A549 (cell line): ENCODE results near the gene TDRD3. TPM values are rescaled to one million over a fixed set of nuclear protein-coding genes. Genes with fewer than 3 reads are reported as not detected.

Experiments
- ATAC-seq, 2 experiments: fragments of 200-7000 bp in 1 of 2; fragments of >200 bp in 1 of 2; cut with Nextera tagmentation in 1 of 2; cut with Tn5 transposase in 1 of 2; 3 replicates each; pipeline versions ENCODE4 v1.8.0 to v1.9.1; 2018 to 2020; ENCODE audit warnings: mild to moderate bottlenecking in 1 of 2, moderate library complexity in 1 of 2
- CTCF ChIA-PET: fragments of 300-600 bp; sonication (Branson Sonifier 250); formaldehyde crosslinking; extraction: SDS; loops from one replicate; lab custom pipeline; 2021; ENCODE audit warnings: antibody characterized with exemption, inconsistent platforms; lab: Yijun Ruan, JAX
- POLR2A ChIA-PET: fragments of 350-600 bp; formaldehyde crosslinking; extraction: SDS; loops from one replicate; lab custom pipeline; 2021; ENCODE audit warnings: antibody characterized with exemption, inconsistent platforms; lab: Yijun Ruan, JAX
- DNase-seq, 2 experiments: peaks; one replicate each; pipeline versions ENCODE4 v3.0.0 to v3.0.0-alpha.2; 2011 to 2016; ENCODE audit warnings: low read depth in 1 of 2, low spot score in 1 of 2
- FAIRE-seq: peaks from 2 replicates; lab custom pipeline; 2011; peaks lifted over from hg19 to GRCh38; lab: Jason Lieb, UNC
- H3K27ac ChIP-seq, 2 experiments: fragments of >200 bp; sonication (Bioruptor Twin); formaldehyde crosslinking; 3 replicates each; pipeline ENCODE4 v1.5.1; 2016 to 2017
- H3K4me1 ChIP-seq: fragments of >200 bp; sonication (Bioruptor Twin); formaldehyde crosslinking; 3 replicates; pipeline ENCODE4 v1.6.1; 2016
- H3K4me2 ChIP-seq: fragments of >200 bp; sonication (Bioruptor Twin); formaldehyde crosslinking; 3 replicates; pipeline ENCODE4 v1.6.1; 2016
- H3K4me3 ChIP-seq: fragments of >200 bp; sonication (Bioruptor Twin); formaldehyde crosslinking; 3 replicates; pipeline ENCODE4 v1.5.1; 2016
- H3K9me3 ChIP-seq: fragments of >200 bp; sonication (Bioruptor Twin); formaldehyde crosslinking; 3 replicates; pipeline ENCODE4 v1.6.1; 2016
- BHLHE40 ChIP-seq: IDR thresholded peaks from 2 replicates; pipeline ENCODE4 v1.6.1; 2012; ENCODE audit warnings: low read depth, low read length, inconsistent platforms
- CBX2 ChIP-seq: fragments of 200-600 bp; sonication (generic); IDR thresholded peaks from 2 replicates; pipeline ENCODE4 v1.6.1; 2016; ENCODE audit warnings: low read depth, mild to moderate bottlenecking, borderline replicate concordance
- CEBPB ChIP-seq, 2 experiments: fragments of >200 bp in 1 of 2; sonication (Bioruptor Twin) in 1 of 2; formaldehyde crosslinking in 1 of 2; IDR thresholded peaks; 2 replicates each; pipeline ENCODE4 v1.6.1; 2012 to 2016
- EP300 ChIP-seq, 2 experiments: fragments of >200 bp; sonication (Bioruptor Twin); formaldehyde crosslinking; IDR thresholded peaks; 2 replicates in 1 of 2; 3 replicates in 1 of 2; pipeline ENCODE4 v1.6.1; 2016 to 2017
- FOSB ChIP-seq: fragments of 250-450 bp; sonication (Bioruptor Pico); IDR thresholded peaks from 2 replicates; pipeline ENCODE4 v1.5.0; 2020; ENCODE audit warnings: mild to moderate bottlenecking, moderate library complexity
- GATA3 ChIP-seq: IDR thresholded peaks from 2 replicates; pipeline ENCODE4 v1.6.1; 2012; ENCODE audit warnings: borderline replicate concordance
- HDAC2 ChIP-seq: fragments of 200-600 bp; sonication (generic); IDR thresholded peaks from 2 replicates; pipeline ENCODE4 v1.6.1; 2016
- HOXB13 ChIP-seq: fragments of 250-450 bp; sonication (Bioruptor Pico); IDR thresholded peaks from 2 replicates; pipeline ENCODE4 v1.5.0; 2020; ENCODE audit warnings: low read depth, mild to moderate bottlenecking, moderate library complexity
- HOXB5 ChIP-seq: fragments of 250-450 bp; sonication (Bioruptor Pico); IDR thresholded peaks from 2 replicates; pipeline ENCODE4 v1.5.0; 2020; ENCODE audit warnings: mild to moderate bottlenecking, moderate library complexity
- MAFK ChIP-seq: fragments of 450-650 bp; IDR thresholded peaks from 2 replicates; pipeline ENCODE4 v1.6.1; 2014; ENCODE audit not compliant: partially characterized antibody
- MYC ChIP-seq: IDR thresholded peaks from 2 replicates; pipeline ENCODE4 v1.6.1; 2012; ENCODE audit warnings: mild to moderate bottlenecking, inconsistent platforms, low read length, improper control_type of control experiment, borderline replicate concordance
- NFE2L2 ChIP-seq: fragments of 150-350 bp; conservative IDR thresholded peaks from 2 replicates; pipeline ENCODE4 v1.6.1; 2014; ENCODE audit warnings: low read length
- NR3C1 ChIP-seq: fragments of >200 bp; sonication (Bioruptor Twin); formaldehyde crosslinking; IDR thresholded peaks from 3 replicates; pipeline ENCODE4 v1.6.1; 2017
- RFX5 ChIP-seq: fragments of 450-650 bp; IDR thresholded peaks from 2 replicates; pipeline ENCODE4 v1.7.1; 2014; ENCODE audit warnings: antibody characterized with exemption, mild to moderate bottlenecking, moderate library complexity
- RNF2 ChIP-seq: fragments of 200-600 bp; sonication (generic); IDR thresholded peaks from 2 replicates; pipeline ENCODE4 v1.6.1; 2016; ENCODE audit warnings: low read depth, mild to moderate bottlenecking, antibody characterized with exemption, moderate library complexity, borderline replicate concordance
- TFCP2L1 ChIP-seq: fragments of 250-450 bp; sonication (Bioruptor Pico); IDR thresholded peaks from 2 replicates; pipeline ENCODE4 v1.5.0; 2021; ENCODE audit warnings: mild to moderate bottlenecking
- ZFP36 ChIP-seq: fragments of 450-650 bp; IDR thresholded peaks from 2 replicates; pipeline ENCODE4 v1.6.1; 2014; ENCODE audit warnings: borderline replicate concordance; ENCODE audit not compliant: partially characterized antibody
- ZNF302 ChIP-seq: fragments of 250-450 bp; sonication (Bioruptor Pico); IDR thresholded peaks from 2 replicates; pipeline ENCODE4 v1.9.0; 2021; ENCODE audit warnings: inconsistent platforms, mild to moderate bottlenecking, moderate library complexity
- WGBS: methylation state at CpG from one replicate; pipeline ENCODE4 v1.1.6; 2017; ENCODE audit errors: missing lambda C conversion rate; 5-methylcytosine and 5-hydroxymethylcytosine counted together
- polyA plus RNA-seq, 4 experiments: library from polyadenylated mRNA; depleted of rRNA in 3 of 4; stranded (reverse); fragments of >200 nt; fragmentation: RNase III in 1 of 4; extraction: RNeasy Plus Mini Kit Qiagen cat#74134 plus additional on column Dnase treatment in 1 of 4; gene quantifications; 2 replicates in 3 of 4; 3 replicates in 1 of 4; pipeline ENCODE4 v1.2.3, GENCODE V29; 2011 to 2017
- TF ChIP-seq, protein P1 (sequence below): IDR thresholded peaks from 2 replicates; pipeline ENCODE4 v1.6.1; 2012
- TF ChIP-seq, protein P2 (sequence below): fragments of 250-450 bp; sonication (Bioruptor Pico); IDR thresholded peaks from 2 replicates; pipeline ENCODE4 v1.5.0; 2020; ENCODE audit warnings: low read depth, mild to moderate bottlenecking, moderate library complexity
- TF ChIP-seq, protein P3 (sequence below): IDR thresholded peaks from 2 replicates; pipeline ENCODE4 v1.6.1; 2012

Gene TDRD3
- polyA plus RNA-seq, 2 of the 4 experiments (the other 2 are of a cell fraction): 5.7 to 11.8 TPM

DNA sequence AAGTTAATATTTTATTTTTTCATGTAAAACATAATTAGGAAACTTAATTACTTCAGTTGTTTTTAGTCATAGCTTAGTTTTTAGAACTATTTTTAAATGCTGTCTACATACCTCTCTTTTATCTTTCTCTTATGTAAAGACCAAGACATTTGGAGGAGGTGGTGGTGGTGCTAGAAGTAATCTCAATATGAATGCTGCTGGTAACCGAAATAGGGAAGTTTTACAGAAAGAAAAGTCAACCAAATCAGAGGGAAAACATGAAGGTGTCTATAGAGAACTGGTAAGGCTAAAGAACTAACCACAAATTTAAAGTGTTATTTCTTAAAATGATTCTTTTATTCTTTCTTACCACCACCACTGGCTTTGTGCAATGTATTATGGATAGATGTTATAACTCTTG lies 97.3 kb downstream of the TDRD3 start:
- CTCF ChIA-PET: no interaction called here
- H3K4me2 ChIP-seq: no peak overlapping the region
- FAIRE-seq (no peak), ATAC-seq (no peak), DNase-seq (no peak)
- no peak overlapping the region for H3K4me3 ChIP-seq
- POLR2A ChIA-PET: no interaction called here
- H3K27ac ChIP-seq: no peak overlapping the region
- H3K9me3 ChIP-seq: no peaks in the 10 kb centered on the region
- no peaks in the 10 kb centered on the region for H3K4me1 ChIP-seq
- TF ChIP-seq, protein P1, sequence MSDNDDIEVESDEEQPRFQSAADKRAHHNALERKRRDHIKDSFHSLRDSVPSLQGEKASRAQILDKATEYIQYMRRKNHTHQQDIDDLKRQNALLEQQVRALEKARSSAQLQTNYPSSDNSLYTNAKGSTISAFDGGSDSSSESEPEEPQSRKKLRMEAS: no peak
- TF ChIP-seq CBX2: no peak
- no peak for TF ChIP-seq BHLHE40
- TF ChIP-seq, protein P2, sequence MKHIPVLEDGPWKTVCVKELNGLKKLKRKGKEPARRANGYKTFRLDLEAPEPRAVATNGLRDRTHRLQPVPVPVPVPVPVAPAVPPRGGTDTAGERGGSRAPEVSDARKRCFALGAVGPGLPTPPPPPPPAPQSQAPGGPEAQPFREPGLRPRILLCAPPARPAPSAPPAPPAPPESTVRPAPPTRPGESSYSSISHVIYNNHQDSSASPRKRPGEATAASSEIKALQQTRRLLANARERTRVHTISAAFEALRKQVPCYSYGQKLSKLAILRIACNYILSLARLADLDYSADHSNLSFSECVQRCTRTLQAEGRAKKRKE (CRISPR knock-in tag): no peak
- no peak for TF ChIP-seq HOXB5
- no peak for TF ChIP-seq RFX5
- TF ChIP-seq RNF2: no peak
- no peak for TF ChIP-seq HDAC2
- TF ChIP-seq TFCP2L1 (CRISPR knock-in tag): no peak
- TF ChIP-seq NR3C1: no peak
- no peak for TF ChIP-seq FOSB (CRISPR knock-in tag)
- 92% methylated on average over 1 of the region's 1 CpG for WGBS

DNA sequence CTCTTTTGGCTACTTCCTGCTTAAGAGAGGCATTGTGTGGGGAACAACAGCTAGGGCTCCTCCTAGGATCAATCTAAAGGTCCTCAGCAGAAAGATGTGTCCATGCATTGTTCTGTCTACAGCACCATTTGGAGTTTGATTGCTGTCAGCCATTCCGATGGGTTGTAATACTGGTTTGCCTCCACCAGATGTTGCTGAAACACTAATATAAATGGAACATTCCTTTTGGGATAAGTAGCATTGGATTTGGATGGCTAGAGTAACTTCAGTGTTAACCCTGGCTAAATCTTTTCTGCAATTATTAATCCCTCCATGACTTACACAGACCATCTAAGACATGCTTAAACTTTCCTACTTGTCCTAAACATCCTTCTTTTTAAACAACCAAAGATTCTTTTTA lies 104.2 kb downstream of the TDRD3 start:
- 100% methylated on average over 1 of the region's 1 CpG for WGBS
- no peak overlapping the region for H3K4me3 ChIP-seq
- TF ChIP-seq ZFP36: peak; percentile 48
- TF ChIP-seq GATA3: no peak
- no peak for TF ChIP-seq NFE2L2
- TF ChIP-seq CEBPB (IDR thresholded peaks at IDR 0.05): no peak
- no peak for TF ChIP-seq HOXB13 (CRISPR knock-in tag)
- no peak for TF ChIP-seq EP300 (IDR thresholded peaks at IDR 0.05)
- TF ChIP-seq, protein P3, sequence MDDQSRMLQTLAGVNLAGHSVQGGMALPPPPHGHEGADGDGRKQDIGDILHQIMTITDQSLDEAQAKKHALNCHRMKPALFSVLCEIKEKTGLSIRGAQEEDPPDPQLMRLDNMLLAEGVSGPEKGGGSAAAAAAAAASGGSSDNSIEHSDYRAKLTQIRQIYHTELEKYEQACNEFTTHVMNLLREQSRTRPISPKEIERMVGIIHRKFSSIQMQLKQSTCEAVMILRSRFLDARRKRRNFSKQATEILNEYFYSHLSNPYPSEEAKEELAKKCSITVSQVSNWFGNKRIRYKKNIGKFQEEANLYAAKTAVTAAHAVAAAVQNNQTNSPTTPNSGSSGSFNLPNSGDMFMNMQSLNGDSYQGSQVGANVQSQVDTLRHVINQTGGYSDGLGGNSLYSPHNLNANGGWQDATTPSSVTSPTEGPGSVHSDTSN: no peak
- TF ChIP-seq, all 56 proteins: peak for 1
- no peak for DNase-seq
- Histone ChIP-seq H3K9me3 (peaks cover 5% of the 10 kb centered on the region; the same call in 1 of the 3 replicates), H3K4me1 (no peaks in the 10 kb centered on the region), H3K4me2 (no peak overlapping the region), H3K27ac (no peak overlapping the region)
- POLR2A ChIA-PET: no interaction called here
- CTCF ChIA-PET: no interaction called here
- no peak for ATAC-seq
- no peak for FAIRE-seq

DNA sequence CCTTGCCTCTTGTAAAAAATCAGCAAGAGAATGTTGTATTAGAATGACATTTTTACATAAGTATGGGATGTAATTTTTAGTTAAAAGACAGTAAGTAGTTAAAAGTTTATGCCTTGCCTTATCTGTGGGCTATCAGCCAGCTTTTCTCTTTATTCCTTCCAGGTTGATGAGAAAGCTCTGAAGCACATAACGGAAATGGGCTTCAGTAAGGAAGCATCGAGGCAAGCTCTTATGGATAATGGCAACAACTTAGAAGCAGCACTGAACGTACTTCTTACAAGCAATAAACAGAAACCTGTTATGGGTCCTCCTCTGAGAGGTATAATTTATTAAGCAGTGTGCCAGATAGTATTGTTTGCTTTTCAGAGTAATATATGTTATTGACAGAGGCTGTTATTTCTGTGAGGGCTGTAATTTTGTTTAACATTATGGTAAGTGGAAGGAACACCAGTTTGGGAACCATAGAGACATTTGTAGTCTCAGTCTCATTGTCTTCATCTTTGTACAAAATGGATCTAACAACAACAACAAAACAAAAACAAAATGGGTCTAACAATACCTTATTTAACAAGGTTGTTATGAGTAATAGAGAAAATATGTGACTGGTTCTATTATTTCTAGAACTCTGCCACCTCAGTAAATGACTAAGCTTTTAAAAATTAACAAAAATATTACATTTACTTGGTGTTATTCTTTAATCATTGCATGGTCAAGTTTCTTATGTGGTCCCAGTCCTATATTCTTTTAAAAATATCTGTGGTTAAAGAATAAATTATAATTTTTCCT lies 112.8 kb downstream of the TDRD3 start:
- Histone ChIP-seq H3K4me3 (no peak overlapping the region), H3K27ac (no peak overlapping the region), H3K9me3 (no peaks in the 10 kb centered on the region)
- ChIA-PET POLR2A (no interaction called here), CTCF (no interaction called here)
- no peak for FAIRE-seq
- DNase-seq: no peak
- no peak for ATAC-seq
- TF ChIP-seq ZNF302 (CRISPR knock-in tag) (no peak), MAFK (no peak), MYC (no peak), NFE2L2 (no peak), TFCP2L1 (CRISPR knock-in tag) (no peak)
- TF ChIP-seq, all 56 proteins: peak for 0
- Histone ChIP-seq H3K4me2 (no peak overlapping the region), H3K4me1 (peaks cover 5% of the 10 kb centered on the region; the same call in 1 of the 3 replicates)
- WGBS: 78% methylated on average over 3 of the region's 3 CpGs
